Effector memory CD4-positive, alpha-beta T cell (primary cell): ENCODE results near the gene ARHGAP8.

Experiments used
- DNase-seq, 3 donors: peaks; one replicate each; pipeline ENCODE4 v3.0.0-alpha.2; 2020
- H3K27ac ChIP-seq: 2 replicates; pipeline ENCODE4 v1.7.0; 2013; ENCODE audit warnings: mild to moderate bottlenecking, low read length, moderate library complexity; ENCODE audit not compliant: insufficient read depth, poor library complexity, severe bottlenecking
- H3K27me3 ChIP-seq: replicated peaks from 2 replicates; pipeline ENCODE4 v1.7.0; 2013; ENCODE audit warnings: mild to moderate bottlenecking, low read length; ENCODE audit not compliant: insufficient read depth, control insufficient read depth, poor library complexity, severe bottlenecking
- H3K36me3 ChIP-seq: 2 replicates; pipeline ENCODE4 v1.7.0; 2013; ENCODE audit warnings: mild to moderate bottlenecking, low read length, moderate library complexity; ENCODE audit not compliant: control insufficient read depth, insufficient read depth
- H3K4me1 ChIP-seq: 2 replicates; pipeline ENCODE4 v1.7.0; 2013; ENCODE audit warnings: low read length, mild to moderate bottlenecking; ENCODE audit not compliant: control insufficient read depth, insufficient read depth, poor library complexity, severe bottlenecking
- H3K4me3 ChIP-seq: 2 replicates; pipeline ENCODE4 v1.7.0; 2013; ENCODE audit warnings: low read length, low read depth, mild to moderate bottlenecking; ENCODE audit not compliant: insufficient read depth, poor library complexity, severe bottlenecking
- H3K9me3 ChIP-seq: 2 replicates; pipeline ENCODE4 v1.7.0; 2013; ENCODE audit warnings: mild to moderate bottlenecking, low read length, moderate library complexity; ENCODE audit not compliant: control insufficient read depth

Gene ARHGAP8

GRCh38 chr22:44880610-44881290 lies 128.4 kb downstream of the ARHGAP8 start:
- H3K27me3 ChIP-seq = no peaks in the 10 kb centered on the region
- no peak for DNase-seq
- no peak overlapping the region for H3K4me3 ChIP-seq
- H3K4me1 ChIP-seq = no peaks in the 10 kb centered on the region
- H3K27ac ChIP-seq = no peak overlapping the region
- no peaks in the 10 kb centered on the region for H3K36me3 ChIP-seq
- H3K9me3 ChIP-seq = no peaks in the 10 kb centered on the region

GRCh38 chr22:44881624-44882023 lies 129.2 kb downstream of the ARHGAP8 start:
- no peak for DNase-seq
- no peaks in the 10 kb centered on the region for H3K27me3 ChIP-seq
- H3K9me3 ChIP-seq = no peaks in the 10 kb centered on the region
- no peaks in the 10 kb centered on the region for H3K36me3 ChIP-seq
- H3K27ac ChIP-seq = no peak overlapping the region
- H3K4me1 ChIP-seq = no peaks in the 10 kb centered on the region
- no peak overlapping the region for H3K4me3 ChIP-seq

GRCh38 chr22:44882226-44882905 lies 130.0 kb downstream of the ARHGAP8 start:
- H3K4me3 ChIP-seq = no peak overlapping the region
- no peaks in the 10 kb centered on the region for H3K9me3 ChIP-seq
- DNase-seq = no peak
- no peaks in the 10 kb centered on the region for H3K27me3 ChIP-seq
- H3K27ac ChIP-seq = no peak overlapping the region
- no peaks in the 10 kb centered on the region for H3K4me1 ChIP-seq
- no peaks in the 10 kb centered on the region for H3K36me3 ChIP-seq

GRCh38 chr22:44883011-44883421 lies 130.6 kb downstream of the ARHGAP8 start:
- Histone ChIP-seq H3K9me3 (no peaks in the 10 kb centered on the region), H3K36me3 (no peaks in the 10 kb centered on the region), H3K27me3 (no peaks in the 10 kb centered on the region), H3K4me1 (no peaks in the 10 kb centered on the region), H3K4me3 (no peak overlapping the region), H3K27ac (no peak overlapping the region)
- DNase-seq = no peak

GRCh38 chr22:44884562-44884961 lies 132.2 kb downstream of the ARHGAP8 start:
- Histone ChIP-seq H3K36me3 (no peaks in the 10 kb centered on the region), H3K27ac (no peak overlapping the region), H3K9me3 (no peaks in the 10 kb centered on the region), H3K4me1 (no peaks in the 10 kb centered on the region), H3K4me3 (no peak overlapping the region), H3K27me3 (no peaks in the 10 kb centered on the region)
- no peak for DNase-seq

- H3K4me1 ChIP-seq = no peaks in the 10 kb centered on the region
- no peaks in the 10 kb centered on the region for H3K27me3 ChIP-seq
- H3K36me3 ChIP-seq = no peaks in the 10 kb centered on the region
- DNase-seq = no peak
- no peaks in the 10 kb centered on the region for H3K9me3 ChIP-seq
- H3K4me3 ChIP-seq = no peak overlapping the region
- H3K27ac ChIP-seq = no peak overlapping the region
Measured at GRCh38 chr22:44884968-44885805, 132.8 kb downstream of the ARHGAP8 start.

GRCh38 chr22:44885806-44886360 lies 133.5 kb downstream of the ARHGAP8 start:
- H3K27me3 ChIP-seq = no peaks in the 10 kb centered on the region
- no peak overlapping the region for H3K27ac ChIP-seq
- H3K4me1 ChIP-seq = no peaks in the 10 kb centered on the region
- H3K4me3 ChIP-seq = no peak overlapping the region
- no peaks in the 10 kb centered on the region for H3K36me3 ChIP-seq
- no peaks in the 10 kb centered on the region for H3K9me3 ChIP-seq
- no peak for DNase-seq

GRCh38 chr22:44887941-44888366 lies 135.6 kb downstream of the ARHGAP8 start:
- H3K27me3 ChIP-seq = no peaks in the 10 kb centered on the region
- H3K36me3 ChIP-seq = no peaks in the 10 kb centered on the region
- DNase-seq = no peak
- H3K9me3 ChIP-seq = no peaks in the 10 kb centered on the region
- no peaks in the 10 kb centered on the region for H3K4me1 ChIP-seq
- H3K27ac ChIP-seq = no peak overlapping the region
- H3K4me3 ChIP-seq = no peak overlapping the region

GRCh38 chr22:44888491-44889254 lies 136.3 kb downstream of the ARHGAP8 start:
- Histone ChIP-seq H3K4me3 (no peak overlapping the region), H3K9me3 (no peaks in the 10 kb centered on the region), H3K36me3 (no peaks in the 10 kb centered on the region), H3K4me1 (no peaks in the 10 kb centered on the region), H3K27me3 (no peaks in the 10 kb centered on the region), H3K27ac (no peak overlapping the region)
- DNase-seq = no peak
